NB4 (cell line): Measurements from ENCODE around the gene PEX26.
A peak's percentile ranks its signal among the peaks of the same experiment; 100 is the strongest.
"Not testable (repeated sequence)": the region's sequence is repeated elsewhere in the genome, so short reads cannot be mapped to it uniquely, and the experiment has no call there.

ENCODE experiments used
- DNase-seq: peaks from one replicate; pipeline ENCODE4 v3.0.0; 2010; ENCODE audit warnings: low read depth
- H3K4me3 ChIP-seq: one replicate; pipeline ENCODE4 v1.5.1; 2011; ENCODE audit warnings: mild to moderate bottlenecking, low read depth, low read length, moderate library complexity
- MYC ChIP-seq: IDR thresholded peaks from 2 replicates; pipeline ENCODE4 v1.6.1; 2011; ENCODE audit warnings: low read depth, low read length
- POLR2A ChIP-seq: IDR thresholded peaks from 2 replicates; pipeline ENCODE4 v1.6.1; 2011; ENCODE audit warnings: mild to moderate bottlenecking; ENCODE audit not compliant: insufficient read length; ENCODE audit errors: extremely low read depth
- TF ChIP-seq, protein P1 (sequence below): IDR thresholded peaks from one replicate; pipeline ENCODE4 v1.5.1; 2012; ENCODE audit warnings: low read depth, low read length
- TF ChIP-seq, protein P2 (sequence below): IDR thresholded peaks from 2 replicates; pipeline ENCODE4 v1.6.1; 2011; ENCODE audit warnings: low read depth, low read length

Gene PEX26

DNA sequence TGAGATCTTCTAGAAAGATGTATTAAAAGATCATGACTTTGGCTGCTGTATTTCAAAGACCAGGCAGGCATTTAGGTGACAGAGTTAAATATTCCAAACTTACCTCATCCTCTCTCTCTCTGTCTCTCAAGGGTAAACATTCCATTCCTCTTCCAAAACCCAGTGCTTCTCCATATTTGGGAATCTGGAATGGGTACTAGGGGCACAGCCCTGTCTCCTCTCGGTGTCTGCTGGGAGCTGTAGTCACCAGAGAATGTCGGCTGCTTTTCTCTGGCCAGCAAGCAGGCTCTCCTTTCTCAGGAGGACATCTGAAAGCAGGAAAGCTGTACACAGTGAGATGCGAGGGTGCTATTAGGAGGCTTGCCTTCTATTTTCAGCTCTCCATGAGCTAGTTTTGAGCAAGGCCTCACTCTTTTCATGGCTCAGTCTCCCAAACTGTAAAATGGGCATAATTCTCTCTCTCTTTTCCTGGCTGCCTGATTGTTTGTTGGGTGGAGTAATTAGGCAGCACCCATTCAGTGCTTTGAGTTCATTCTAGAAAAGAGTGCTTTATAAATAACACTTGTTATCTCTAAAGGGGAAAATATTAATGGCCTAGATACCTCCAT is 9.3 kb upstream of the PEX26 start:
- no peak overlapping the region for H3K4me3 ChIP-seq
- no peak for DNase-seq
- TF ChIP-seq MYC: no peak
- TF ChIP-seq, protein P1, sequence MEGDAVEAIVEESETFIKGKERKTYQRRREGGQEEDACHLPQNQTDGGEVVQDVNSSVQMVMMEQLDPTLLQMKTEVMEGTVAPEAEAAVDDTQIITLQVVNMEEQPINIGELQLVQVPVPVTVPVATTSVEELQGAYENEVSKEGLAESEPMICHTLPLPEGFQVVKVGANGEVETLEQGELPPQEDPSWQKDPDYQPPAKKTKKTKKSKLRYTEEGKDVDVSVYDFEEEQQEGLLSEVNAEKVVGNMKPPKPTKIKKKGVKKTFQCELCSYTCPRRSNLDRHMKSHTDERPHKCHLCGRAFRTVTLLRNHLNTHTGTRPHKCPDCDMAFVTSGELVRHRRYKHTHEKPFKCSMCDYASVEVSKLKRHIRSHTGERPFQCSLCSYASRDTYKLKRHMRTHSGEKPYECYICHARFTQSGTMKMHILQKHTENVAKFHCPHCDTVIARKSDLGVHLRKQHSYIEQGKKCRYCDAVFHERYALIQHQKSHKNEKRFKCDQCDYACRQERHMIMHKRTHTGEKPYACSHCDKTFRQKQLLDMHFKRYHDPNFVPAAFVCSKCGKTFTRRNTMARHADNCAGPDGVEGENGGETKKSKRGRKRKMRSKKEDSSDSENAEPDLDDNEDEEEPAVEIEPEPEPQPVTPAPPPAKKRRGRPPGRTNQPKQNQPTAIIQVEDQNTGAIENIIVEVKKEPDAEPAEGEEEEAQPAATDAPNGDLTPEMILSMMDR: no peak
- TF ChIP-seq, protein P2, sequence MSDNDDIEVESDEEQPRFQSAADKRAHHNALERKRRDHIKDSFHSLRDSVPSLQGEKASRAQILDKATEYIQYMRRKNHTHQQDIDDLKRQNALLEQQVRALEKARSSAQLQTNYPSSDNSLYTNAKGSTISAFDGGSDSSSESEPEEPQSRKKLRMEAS: no peak
- TF ChIP-seq POLR2A: no peak

DNA sequence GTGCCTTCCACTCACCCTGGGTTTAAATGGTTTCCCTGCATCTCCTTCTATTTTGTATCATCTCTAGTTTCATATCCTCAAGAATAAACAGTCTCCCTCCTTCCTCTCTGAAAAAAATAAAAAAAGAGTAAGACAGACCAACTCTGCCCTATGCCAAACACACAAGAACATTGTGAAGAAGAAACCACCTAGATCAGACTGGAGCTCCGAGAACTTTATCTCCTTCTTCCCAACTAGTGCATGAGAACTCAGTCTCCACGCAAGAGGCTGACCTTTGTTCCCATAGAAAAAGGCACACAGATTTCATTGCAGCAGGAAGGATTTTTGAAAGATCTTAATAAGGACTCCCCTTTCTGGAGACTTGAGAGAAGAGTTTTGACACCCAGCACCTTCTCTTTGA is 8.7 kb upstream of the PEX26 start:
- TF ChIP-seq, protein P2: no peak
- TF ChIP-seq, protein P1: no peak
- TF ChIP-seq POLR2A (no peak), MYC (no peak)
- no peak overlapping the region for H3K4me3 ChIP-seq
- no peak for DNase-seq

DNA sequence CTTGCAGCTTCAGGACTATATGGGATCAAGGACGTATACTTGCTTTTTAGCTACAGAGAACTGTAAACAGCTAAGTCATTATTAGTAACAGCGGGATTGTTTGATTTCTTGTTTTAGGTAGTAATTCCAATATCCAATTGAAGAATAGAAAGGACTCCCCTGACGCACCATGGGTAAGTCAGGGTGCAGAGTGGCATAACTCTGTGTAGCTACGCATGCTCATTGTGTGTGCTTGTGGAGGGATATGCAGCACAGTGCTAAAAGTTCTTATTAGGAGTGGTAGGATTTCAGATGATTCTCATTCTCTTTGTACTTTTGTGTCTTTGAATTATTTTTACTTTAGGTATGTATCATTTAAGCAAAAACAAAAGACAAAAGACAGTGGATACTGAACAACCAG is 7.7 kb upstream of the PEX26 start:
- TF ChIP-seq POLR2A (no peak), MYC (no peak)
- TF ChIP-seq, protein P2: no peak
- TF ChIP-seq, protein P1: no peak

DNA sequence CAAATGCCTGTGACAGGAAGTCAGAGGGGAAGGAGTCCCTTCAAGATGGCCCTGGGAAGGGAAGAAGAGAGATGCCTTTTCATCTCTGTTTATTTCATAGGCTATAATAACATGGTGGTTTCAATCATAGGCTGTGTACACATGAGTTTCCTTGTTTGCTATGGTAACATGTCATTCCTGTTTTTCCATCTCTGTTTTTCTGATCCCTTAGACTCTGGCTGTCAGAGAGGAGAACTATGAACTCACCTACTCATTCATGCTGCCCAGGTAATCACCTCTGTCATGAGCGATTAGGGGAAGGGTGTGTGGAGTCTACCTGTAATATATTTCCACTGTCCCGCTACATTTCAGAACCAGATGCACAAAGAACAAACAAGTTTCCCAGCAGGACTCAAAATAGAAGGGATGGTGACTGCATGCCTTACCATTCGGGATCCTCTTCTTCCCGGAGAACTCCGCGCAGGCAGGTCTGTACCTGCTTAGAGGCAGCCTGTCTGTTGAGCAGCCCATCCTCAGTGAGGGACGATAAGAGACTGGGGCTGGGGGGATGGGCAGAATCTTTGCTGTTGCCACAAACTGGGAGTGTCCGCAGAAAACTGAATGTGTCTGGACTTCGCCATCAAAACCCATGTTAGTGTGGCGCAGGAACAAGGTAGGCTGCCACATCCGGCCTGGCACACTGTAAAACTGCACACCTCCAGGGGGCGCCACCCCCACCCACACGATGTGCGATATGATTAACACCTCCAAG is 7.1 kb upstream of the PEX26 start:
- TF ChIP-seq, protein P1: peak; percentile 20
- TF ChIP-seq, protein P2: no peak
- H3K4me3 ChIP-seq: no peak overlapping the region
- DNase-seq: no peak

More for the DNA sequence above, 7.7 kb upstream of the PEX26 start:
- H3K4me3 ChIP-seq: no peak overlapping the region
- DNase-seq: no peak

DNA sequence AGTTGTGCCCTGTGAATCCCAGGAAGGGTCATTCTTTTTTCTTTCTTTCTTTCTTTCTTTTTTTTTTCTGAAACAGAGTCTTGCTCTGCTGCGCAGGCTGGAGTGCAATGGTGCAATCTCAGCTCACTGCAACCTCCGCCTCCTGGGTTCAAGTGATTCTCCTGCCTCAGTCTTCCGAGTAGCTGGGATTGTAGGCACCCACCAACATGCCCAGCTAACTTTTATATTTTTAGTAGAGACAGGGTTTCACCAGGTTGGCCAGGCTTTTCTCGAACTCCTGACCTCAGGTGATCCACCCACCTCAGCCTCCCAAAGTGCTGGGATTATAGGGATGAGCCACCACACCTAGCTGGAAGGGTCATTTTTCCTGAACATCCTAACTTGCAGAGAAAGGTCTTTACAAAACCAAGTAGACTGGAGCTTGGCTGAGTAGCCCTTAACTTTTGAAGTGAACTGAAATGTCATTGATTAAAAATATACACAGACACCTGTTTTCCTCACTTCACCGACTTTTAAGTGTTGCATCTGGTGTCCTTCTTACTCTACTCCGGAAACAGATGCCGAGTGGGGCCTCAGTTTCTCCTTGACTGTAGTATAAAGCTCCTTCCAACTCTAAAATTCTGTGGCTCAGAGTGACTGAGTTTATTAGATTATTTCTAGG is 6.4 kb upstream of the PEX26 start:
- DNase-seq, H3K4me3 ChIP-seq: not testable (repeated sequence)

DNA sequence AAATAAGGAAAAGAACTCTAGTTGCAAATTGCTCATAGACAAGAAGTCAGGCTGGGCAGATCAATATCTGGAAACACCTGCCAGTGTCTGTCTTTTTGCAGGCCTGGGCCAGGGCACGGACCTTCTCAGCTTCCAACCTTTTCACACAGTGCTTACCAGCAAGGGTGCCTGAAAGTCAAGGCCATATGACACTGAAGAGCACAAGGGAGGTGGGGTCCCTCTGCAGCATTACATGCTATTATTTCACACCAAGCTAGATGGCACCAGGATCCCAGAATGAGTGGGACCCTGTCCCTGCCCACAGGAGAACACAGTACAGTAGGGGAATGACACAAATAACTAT is 5.9 kb upstream of the PEX26 start:
- no peak for DNase-seq
- H3K4me3 ChIP-seq: no peak overlapping the region
- no peak for TF ChIP-seq MYC
- TF ChIP-seq, protein P2: no peak
- TF ChIP-seq, protein P1: no peak
- TF ChIP-seq POLR2A: no peak
